Endothelial cell of umbilical vein (primary cell): ENCODE results near the gene FILIP1L. TPM values are rescaled to one million over a fixed set of nuclear protein-coding genes. Genes with fewer than 3 reads are reported as not detected.

Source experiments
- BruUV-seq: library from RNA; stranded (reverse); fragments of 400-500 nt; replicated peaks from 2 replicates; lab custom pipeline; 2021; lab: Mats Ljungman, UMichigan
- CTCF ChIA-PET: fragments of 300-600, 350-600 bp; sonication (Branson Sonifier 250); formaldehyde crosslinking; loops from one replicate; lab custom pipeline; 2021; ENCODE audit warnings: antibody characterized with exemption, inconsistent platforms; lab: Charles Lee
- POLR2A ChIA-PET: fragments of 300-600, 350-600 bp; sonication (Branson Sonifier 250); formaldehyde crosslinking; loops from one replicate; lab custom pipeline; 2021; ENCODE audit warnings: antibody characterized with exemption, inconsistent platforms; lab: Charles Lee
- DNase-seq: peaks from one replicate; pipeline ENCODE4 v3.0.0-alpha.2; 2011; ENCODE audit warnings: low read depth, low spot score
- FAIRE-seq: peaks from 2 replicates; lab custom pipeline; 2011; peaks lifted over from hg19 to GRCh38; lab: Jason Lieb, UNC
- H2AFZ ChIP-seq: 2 replicates; pipeline ENCODE4 v1.6.0; 2012; ENCODE audit warnings: low read depth, low read length, control low read depth, inconsistent platforms
- H3K27ac ChIP-seq: 2 replicates; pipeline ENCODE4 v1.5.1; 2011; ENCODE audit warnings: low read depth, mild to moderate bottlenecking, control low read depth, low read length, moderate library complexity; ENCODE audit not compliant: insufficient read depth
- H3K27me3 ChIP-seq, 2 experiments: 2 replicates each; pipeline versions ENCODE4 v1.6.0 to v1.6.1; 2011; ENCODE audit warnings: low read length in 2 of 2, mixed read lengths in 1 of 2; ENCODE audit not compliant: control insufficient read depth in 2 of 2, insufficient read depth in 2 of 2
- H3K36me3 ChIP-seq, 2 experiments: 2 replicates in 1 of 2; 3 replicates in 1 of 2; pipeline ENCODE4 v1.5.1; 2011; ENCODE audit warnings: low read length in 2 of 2, mild to moderate bottlenecking in 1 of 2, moderate library complexity in 1 of 2; ENCODE audit not compliant: control insufficient read depth in 2 of 2, insufficient read depth in 2 of 2; ENCODE audit errors: extremely low read depth in 1 of 2
- H3K4me1 ChIP-seq: 3 replicates; pipeline ENCODE4 v1.5.1; 2011; ENCODE audit warnings: mild to moderate bottlenecking, low read length; ENCODE audit not compliant: control insufficient read depth, insufficient read depth; ENCODE audit errors: extremely low read depth
- H3K4me2 ChIP-seq: 2 replicates; pipeline ENCODE4 v1.6.1; 2011; ENCODE audit warnings: low read length, control low read depth, mixed read lengths; ENCODE audit not compliant: insufficient read depth
- H3K4me3 ChIP-seq, 3 experiments: fragments of 200-600 bp in 1 of 3; sonication (generic), shearing (Covaris generic) in 1 of 3; replicated peaks in 1 of 3; 2 replicates each; pipeline ENCODE4 v1.5.1; 2011 to 2016; ENCODE audit warnings: control low read depth in 3 of 3, low read length in 3 of 3, mild to moderate bottlenecking in 2 of 3, inconsistent platforms in 1 of 3, low read depth in 1 of 3, moderate library complexity in 1 of 3; ENCODE audit not compliant: insufficient read depth in 1 of 3
- H3K79me2 ChIP-seq: 2 replicates; pipeline ENCODE4 v1.6.0; 2012; ENCODE audit warnings: low read length, inconsistent platforms; ENCODE audit not compliant: control insufficient read depth, insufficient read depth
- H3K9ac ChIP-seq: replicated peaks from 2 replicates; pipeline ENCODE3; 2011; ENCODE audit warnings: low read length, control low read depth; ENCODE audit not compliant: insufficient read depth; ENCODE audit errors: extremely low read depth
- H3K9me1 ChIP-seq: replicated peaks from 3 replicates; pipeline ENCODE4 v1.6.0; 2011; ENCODE audit warnings: mild to moderate bottlenecking, low read length; ENCODE audit not compliant: control insufficient read depth, insufficient read depth; ENCODE audit errors: extremely low read depth
- H3K9me3 ChIP-seq: replicated peaks from 2 replicates; pipeline ENCODE4 v1.5.1; 2012; ENCODE audit warnings: low read length, inconsistent platforms; ENCODE audit not compliant: control insufficient read depth, insufficient read depth
- H4K20me1 ChIP-seq: replicated peaks from 2 replicates; pipeline ENCODE3; 2011; ENCODE audit warnings: mild to moderate bottlenecking, low read length; ENCODE audit not compliant: control insufficient read depth, insufficient read depth; ENCODE audit errors: extremely low read depth
- CTCF ChIP-seq, 2 donors: IDR thresholded peaks; 1 replicate in 1 of 2; 2 replicates in 1 of 2; pipeline ENCODE4 v1.5.1; 2011; ENCODE audit warnings: low read length in 2 of 2, mild to moderate bottlenecking in 2 of 2, moderate library complexity in 2 of 2, control low read depth in 1 of 2, inconsistent platforms in 1 of 2, low read depth in 1 of 2; ENCODE audit not compliant: insufficient read depth in 1 of 2; ENCODE audit errors: extremely low read depth in 1 of 2
- EZH2 ChIP-seq: IDR thresholded peaks from 2 replicates; pipeline ENCODE4 v1.6.1; 2012; ENCODE audit warnings: borderline replicate concordance, low read depth, mild to moderate bottlenecking, moderate library complexity, low read length, inconsistent platforms; ENCODE audit not compliant: severe bottlenecking
- FOS ChIP-seq: IDR thresholded peaks from 2 replicates; pipeline ENCODE4 v1.6.1; 2011; ENCODE audit warnings: mild to moderate bottlenecking, low read length, moderate library complexity, borderline replicate concordance; ENCODE audit not compliant: insufficient read depth
- GATA2 ChIP-seq: IDR thresholded peaks from 2 replicates; pipeline ENCODE4 v1.7.0; 2011; ENCODE audit warnings: low read depth, mild to moderate bottlenecking, moderate library complexity, mixed read lengths, low read length; ENCODE audit not compliant: insufficient read length, insufficient read depth
- JUN ChIP-seq: IDR thresholded peaks from 2 replicates; pipeline ENCODE4 v1.6.1; 2011; ENCODE audit warnings: borderline replicate concordance, low read depth; ENCODE audit not compliant: insufficient read length, insufficient read depth
- MAX ChIP-seq: IDR thresholded peaks from 2 replicates; pipeline ENCODE4 v1.6.1; 2011; ENCODE audit not compliant: insufficient read depth, insufficient read length
- MYC ChIP-seq: IDR thresholded peaks from one replicate; pipeline ENCODE4 v1.6.1; 2011; ENCODE audit warnings: mild to moderate bottlenecking, low read depth, low read length
- POLR2A ChIP-seq: IDR thresholded peaks from 2 replicates; pipeline ENCODE4 v1.6.1; 2012; ENCODE audit warnings: low read depth, mild to moderate bottlenecking, control low read depth, low read length
- POLR2AphosphoS5 ChIP-seq: IDR thresholded peaks from 2 replicates; pipeline ENCODE4 v1.6.1; 2012; ENCODE audit warnings: low read depth, mild to moderate bottlenecking, control low read depth, low read length, moderate library complexity; ENCODE audit not compliant: insufficient read depth
- dilution Hi-C: fragments of 300-500 bp; cut with MboI; formaldehyde crosslinking; loops from one replicate; pipeline ENCODE4 v1.15.0; 2019; ENCODE audit warnings: low sequenced_read_pairs; ENCODE audit not compliant: extremely low pct_ligation_motif_present
- intact Hi-C: fragments of 100-400 bp; cut with micrococcal nuclease; formaldehyde crosslinking; loops from one replicate; pipeline ENCODE4 v1.10.0; 2022
- polyA plus RNA-seq, 4 experiments: library from polyadenylated mRNA; depleted of rRNA in 3 of 4; stranded (reverse) in 3 of 4; unstranded in 1 of 4; fragments of >200 nt; gene quantifications; 2 replicates each; pipeline versions ENCODE4 v1.2.1 to v1.2.3, GENCODE V29; 2011 to 2012; ENCODE audit warnings: missing spikeins in 1 of 4
- total RNA-seq: library from RNA; stranded (reverse); gene quantifications from 2 replicates; pipeline ENCODE4 v1.2.3, GENCODE V29; 2021

Gene FILIP1L
- total and polyA plus RNA-seq, 2 donors (not counting 3 experiments of a cell fraction or from before 2014, with no cell fraction given), result 26.0 to 29.9 TPM

GRCh38 chr3:99921986-99922385 is 192.3 kb downstream of the FILIP1L start:
- intact Hi-C loops (no loop called here), dilution Hi-C loops (no loop called here)
- H3K4me3 ChIP-seq, result no peak overlapping the region
- no peak for FAIRE-seq
- H3K79me2 ChIP-seq, result peaks cover 9% of the 10 kb centered on the region
- TF ChIP-seq FOS (no peak), EZH2 (no peak), GATA2 (no peak), CTCF (IDR thresholded peaks at IDR 0.05; ENCODE audit: extremely low read depth in 1 of 2, insufficient read depth in 1 of 2, low read depth in 1 of 2, low read length in 2 of 2) (no peak), POLR2AphosphoS5 (no peak), MYC (no peak), MAX (no peak), POLR2A (no peak), JUN (no peak)
- H3K4me2 ChIP-seq, result no peak overlapping the region
- H3K9me3 ChIP-seq, result no peaks in the 10 kb centered on the region
- H3K27me3 ChIP-seq, result no peaks in the 10 kb centered on the region
- POLR2A ChIA-PET, result no interaction called here
- no peak overlapping the region for H3K27ac ChIP-seq
- CTCF ChIA-PET, result no interaction called here
- no peaks in the 10 kb centered on the region for H4K20me1 ChIP-seq
- H2AFZ ChIP-seq, result no peak overlapping the region
- BruUV-seq, result no TSS peak
- no peaks in the 10 kb centered on the region for H3K9me1 ChIP-seq
- no peak for DNase-seq
- H3K9ac ChIP-seq, result no peak overlapping the region
- peaks cover 51% of the 10 kb centered on the region for H3K4me1 ChIP-seq
- H3K36me3 ChIP-seq, result no peaks in the 10 kb centered on the region
